ENCODE data around the gene CHCHD6. TPM values are rescaled to one million over a fixed set of nuclear protein-coding genes. Genes with fewer than 3 reads are reported as not detected.

The CHCHD6 gene
- total RNA-seq, 2 experiments from 2014 or later, result 17.2 to 17.7 TPM

GRCh38 chr3:127005864-127006500 lies 301.9 kb downstream of the CHCHD6 start:
- no peak overlapping the region for H3K4me3 Mint-ChIP-seq
- no peaks in the 10 kb centered on the region for H3K36me3 Mint-ChIP-seq (ENCODE audit: low read depth)
- H3K27me3 Mint-ChIP-seq (ENCODE audit: low read depth), result no peaks in the 10 kb centered on the region
- intact Hi-C loops (cut with micrococcal nuclease), result no loop called here
- no peak for DNase-seq
- CTCF ChIA-PET, result no interaction called here
- H3K27ac Mint-ChIP-seq, result no peak overlapping the region
- no peaks in the 10 kb centered on the region for H3K9me3 Mint-ChIP-seq
- no peaks in the 10 kb centered on the region for H3K4me1 Mint-ChIP-seq (ENCODE audit: low read depth)

GRCh38 chr3:127006781-127007436 lies 302.9 kb downstream of the CHCHD6 start:
- H3K27me3 Mint-ChIP-seq (ENCODE audit: low read depth), result no peaks in the 10 kb centered on the region
- intact Hi-C loops (cut with micrococcal nuclease), result no loop called here
- H3K27ac Mint-ChIP-seq, result no peak overlapping the region
- no peaks in the 10 kb centered on the region for H3K36me3 Mint-ChIP-seq (ENCODE audit: low read depth)
- H3K4me1 Mint-ChIP-seq (ENCODE audit: low read depth), result no peaks in the 10 kb centered on the region
- no peak for DNase-seq
- CTCF ChIA-PET, result no interaction called here
- no peaks in the 10 kb centered on the region for H3K9me3 Mint-ChIP-seq
- no peak overlapping the region for H3K4me3 Mint-ChIP-seq

- H3K27ac Mint-ChIP-seq, result no peak overlapping the region
- H3K9me3 Mint-ChIP-seq, result no peaks in the 10 kb centered on the region
- no peaks in the 10 kb centered on the region for H3K4me1 Mint-ChIP-seq (ENCODE audit: low read depth)
- H3K27me3 Mint-ChIP-seq (ENCODE audit: low read depth), result no peaks in the 10 kb centered on the region
- CTCF ChIA-PET, result no interaction called here
- no peak overlapping the region for H3K4me3 Mint-ChIP-seq
- intact Hi-C loops (cut with micrococcal nuclease), result no loop called here
- no peaks in the 10 kb centered on the region for H3K36me3 Mint-ChIP-seq (ENCODE audit: low read depth)
- no peak for DNase-seq
These were observed 304.2 kb downstream of the CHCHD6 start for GRCh38 chr3:127008236-127008635.

GRCh38 chr3:127009531-127009930 lies 305.5 kb downstream of the CHCHD6 start:
- Mint-ChIP-seq H3K27me3 (ENCODE audit: low read depth) (no peaks in the 10 kb centered on the region), H3K4me1 (ENCODE audit: low read depth) (no peaks in the 10 kb centered on the region), H3K36me3 (ENCODE audit: low read depth) (no peaks in the 10 kb centered on the region), H3K4me3 (no peak overlapping the region), H3K9me3 (no peaks in the 10 kb centered on the region), H3K27ac (no peak overlapping the region)
- DNase-seq, result no peak
- intact Hi-C loops (cut with micrococcal nuclease), result no loop called here
- CTCF ChIA-PET, result interaction anchor here (0.5 kb wide), 1 partner anchor 164 kb away, joined by 3 read pairs; no protein-coding TSS in a partner anchor

Other genes starting within 250 kb of the CHCHD6 start
- gene ZXDC, start 228.3 kb upstream of the CHCHD6 start, total RNA-seq, result 10 to 100 TPM; 23.9 TPM
- not detected for gene UROC1, start 186.5 kb upstream of the CHCHD6 start, total RNA-seq
- not detected for gene CHST13, start 180.1 kb upstream of the CHCHD6 start, total RNA-seq
- not detected for gene C3orf22, start 145.3 kb upstream of the CHCHD6 start, total RNA-seq
- 1 to 10 TPM; 3.1 to 4.6 TPM for gene TXNRD3, start 49.1 kb upstream of the CHCHD6 start, total RNA-seq

All from activated naive CD4-positive, alpha-beta T cell treated with anti-CD3 and anti-CD28 coated beads for 36 hours (primary cell).